Parathyroid adenoma (tissue), 2 donors: Measurements from ENCODE around the gene SAMD4A.

Experiments
- H2AFZ ChIP-seq: fragments of 300-600 bp; sonication (generic); one replicate; pipeline ENCODE4 v1.7.0; 2017; ENCODE audit warnings: antibody characterized with exemption, mild to moderate bottlenecking
- H3K27ac ChIP-seq: fragments of 300-600 bp; sonication (generic); one replicate; pipeline ENCODE4 v1.7.0; 2017
- H3K27me3 ChIP-seq: fragments of 300-600 bp; sonication (generic); one replicate; pipeline ENCODE4 v1.7.0; 2017; ENCODE audit warnings: low read length; ENCODE audit not compliant: control insufficient read depth, insufficient read depth
- H3K36me3 ChIP-seq: fragments of 300-600 bp; sonication (generic); one replicate; pipeline ENCODE4 v1.7.0; 2017; ENCODE audit warnings: low read length; ENCODE audit not compliant: control insufficient read depth, insufficient read depth
- H3K4me1 ChIP-seq: fragments of 300-600 bp; sonication (generic); one replicate; pipeline ENCODE4 v1.7.0; 2017; ENCODE audit warnings: control low read depth
- H3K4me2 ChIP-seq: fragments of 300-600 bp; sonication (generic); one replicate; pipeline ENCODE4 v1.7.0; 2017; ENCODE audit warnings: low read length
- H3K4me3 ChIP-seq: fragments of 300-600 bp; sonication (generic); one replicate; pipeline ENCODE4 v1.7.0; 2017; ENCODE audit warnings: low read depth, low read length
- H3K79me2 ChIP-seq: fragments of 300-600 bp; sonication (generic); one replicate; pipeline ENCODE4 v1.7.0; 2017; ENCODE audit warnings: control low read depth
- H3K9ac ChIP-seq: fragments of 300-600 bp; sonication (generic); one replicate; pipeline ENCODE4 v1.7.0; 2017; ENCODE audit warnings: mild to moderate bottlenecking
- H3K9me3 ChIP-seq: fragments of 300-600 bp; sonication (generic); one replicate; pipeline ENCODE4 v1.7.0; 2017; ENCODE audit warnings: low read length; ENCODE audit not compliant: control insufficient read depth
- CTCF ChIP-seq: fragments of 300-600 bp; sonication (generic); IDR thresholded peaks from one replicate; pipeline ENCODE4 v1.7.0; 2017; ENCODE audit warnings: antibody characterized with exemption, mild to moderate bottlenecking
- donor health status: primary hyperparathyroidism.

SAMD4A gene

GRCh38 chr14:54664961-54665360 is 98.0 kb downstream of the SAMD4A start:
- Histone ChIP-seq H3K9ac (no peak overlapping the region), H2AFZ (no peak overlapping the region), H3K9me3 (no peaks in the 10 kb centered on the region), H3K79me2 (no peaks in the 10 kb centered on the region), H3K4me2 (no peak overlapping the region), H3K4me1 (no peaks in the 10 kb centered on the region), H3K4me3 (no peak overlapping the region), H3K36me3 (no peaks in the 10 kb centered on the region), H3K27me3 (no peaks in the 10 kb centered on the region), H3K27ac (no peak overlapping the region)
- TF ChIP-seq CTCF = no peak

DNA sequence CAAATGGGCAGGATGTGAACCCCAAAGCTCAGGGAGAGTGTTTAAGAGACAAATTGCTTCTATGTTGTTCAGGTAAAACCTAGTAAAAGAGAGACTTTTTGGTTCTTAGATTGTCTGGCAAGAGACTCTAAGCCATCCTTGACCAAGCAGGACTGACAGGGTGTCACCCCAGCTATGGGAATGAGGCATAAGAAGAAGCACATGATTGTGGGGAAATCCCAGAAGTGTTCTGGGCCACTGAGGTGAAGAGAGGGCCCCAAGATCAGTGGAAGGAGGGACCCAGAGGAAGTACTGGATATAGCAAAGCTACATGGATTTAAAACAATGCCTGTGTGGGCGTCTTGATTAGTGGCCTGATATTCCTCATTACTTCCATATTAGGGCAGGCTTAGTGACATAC is 99.0 kb downstream of the SAMD4A start:
- no peak overlapping the region for H3K27ac ChIP-seq
- H3K9me3 ChIP-seq = no peaks in the 10 kb centered on the region
- H3K4me1 ChIP-seq = no peaks in the 10 kb centered on the region
- no peak overlapping the region for H3K4me2 ChIP-seq
- no peak overlapping the region for H3K9ac ChIP-seq
- no peak for TF ChIP-seq CTCF
- no peak overlapping the region for H3K4me3 ChIP-seq
- no peak overlapping the region for H2AFZ ChIP-seq
- no peaks in the 10 kb centered on the region for H3K27me3 ChIP-seq
- H3K36me3 ChIP-seq = no peaks in the 10 kb centered on the region
- H3K79me2 ChIP-seq = peaks cover 8% of the 10 kb centered on the region

DNA sequence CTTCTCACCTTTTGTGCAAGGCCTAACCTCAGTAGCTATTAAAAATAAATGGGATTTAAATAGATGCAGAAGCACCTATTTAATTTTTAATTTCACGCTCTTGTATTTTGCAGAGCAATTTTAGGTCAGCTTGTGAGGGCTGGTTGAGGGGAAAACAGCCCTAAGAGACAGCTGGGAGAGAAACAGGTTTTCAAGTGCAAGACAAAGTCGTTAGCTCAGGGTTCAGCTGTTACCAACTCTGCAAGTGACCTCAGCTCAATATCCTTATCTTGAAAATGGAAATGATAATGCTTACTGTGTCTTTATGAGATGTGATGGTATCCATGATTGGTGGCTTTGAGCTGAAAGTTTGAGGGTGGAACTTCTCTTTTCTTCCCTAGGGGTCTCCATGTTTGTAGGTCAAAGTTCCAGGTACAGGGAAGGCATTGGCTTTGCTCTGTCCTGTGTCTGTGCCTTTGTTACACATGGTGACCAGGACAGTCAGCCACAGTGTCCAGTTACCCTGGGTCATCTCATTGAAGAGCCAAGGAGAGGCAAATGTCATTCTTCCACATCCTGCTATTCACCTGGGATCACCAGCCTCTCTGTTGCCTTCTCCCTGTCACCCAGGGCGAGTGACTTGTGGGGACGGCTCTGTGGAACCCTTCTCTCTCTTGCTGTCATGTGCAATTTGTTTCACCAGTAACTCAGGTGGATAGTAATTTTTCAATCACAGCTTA is 100.3 kb downstream of the SAMD4A start:
- no peak overlapping the region for H3K4me2 ChIP-seq
- H3K4me1 ChIP-seq = no peaks in the 10 kb centered on the region
- peaks cover 8% of the 10 kb centered on the region for H3K79me2 ChIP-seq
- H3K4me3 ChIP-seq = no peak overlapping the region
- H3K9ac ChIP-seq = no peak overlapping the region
- no peaks in the 10 kb centered on the region for H3K36me3 ChIP-seq
- H3K9me3 ChIP-seq = no peaks in the 10 kb centered on the region
- H3K27me3 ChIP-seq = no peaks in the 10 kb centered on the region
- no peak overlapping the region for H2AFZ ChIP-seq
- no peak for TF ChIP-seq CTCF
- H3K27ac ChIP-seq = no peak overlapping the region

GRCh38 chr14:54667764-54668163 is 100.8 kb downstream of the SAMD4A start:
- Histone ChIP-seq H3K9ac (no peak overlapping the region), H3K9me3 (no peaks in the 10 kb centered on the region), H3K4me1 (no peaks in the 10 kb centered on the region), H3K27ac (no peak overlapping the region), H3K4me2 (no peak overlapping the region), H2AFZ (no peak overlapping the region), H3K4me3 (no peak overlapping the region), H3K79me2 (peaks cover 8% of the 10 kb centered on the region), H3K36me3 (no peaks in the 10 kb centered on the region), H3K27me3 (no peaks in the 10 kb centered on the region)
- no peak for TF ChIP-seq CTCF
